GM12878 (cell line): ENCODE measurements around the gene UBXN10. TPM values are rescaled to one million over a fixed set of nuclear protein-coding genes. Genes with fewer than 3 reads are reported as not detected.

Experiments used
- ATAC-seq: fragments of 200-7000 bp; cut with Tn5 transposase; 3 replicates; pipeline ENCODE4 v1.9.1; 2020; ENCODE audit warnings: mild to moderate bottlenecking, moderate library complexity
- BruUV-seq: library from RNA; stranded (reverse); fragments of 400-500 nt; replicated peaks from 2 replicates; lab custom pipeline; 2021; lab: Mats Ljungman, UMichigan
- CTCF ChIA-PET: fragments of 300-600 bp; sonication (Branson Sonifier 250); formaldehyde crosslinking; extraction: SDS; loops from one replicate; lab custom pipeline; 2021; ENCODE audit warnings: inconsistent platforms; lab: Yijun Ruan, JAX
- POLR2A ChIA-PET: fragments of 350-600 bp; formaldehyde crosslinking; extraction: SDS; loops from one replicate; lab custom pipeline; 2021; ENCODE audit warnings: inconsistent platforms; lab: Charles Lee
- RAD21 ChIA-PET: fragments of 300-600 bp; sonication (Branson Sonifier 250); formaldehyde crosslinking; loops from one replicate; lab custom pipeline; 2023; ENCODE audit warnings: antibody characterized with exemption; ENCODE audit not compliant: unreplicated experiment; lab: Charles Lee
- SMC1A ChIA-PET: fragments of 300-600 bp; sonication (Branson Sonifier 250); formaldehyde crosslinking; loops from one replicate; lab custom pipeline; 2023; ENCODE audit not compliant: unreplicated experiment, uncharacterized antibody; lab: Charles Lee
- DNase-seq: peaks from one replicate; pipeline ENCODE4 v3.0.0-alpha.2; 2011; ENCODE audit warnings: low read depth, low spot score
- FAIRE-seq: peaks from 3 replicates; lab custom pipeline; 2011; peaks lifted over from hg19 to GRCh38; lab: Jason Lieb, UNC
- H2AFZ ChIP-seq: 2 replicates; pipeline ENCODE4 v1.6.0; 2011; ENCODE audit warnings: low read depth, low read length, control low read depth; ENCODE audit not compliant: control insufficient read depth
- H3K27ac ChIP-seq: 2 replicates; pipeline ENCODE4 v1.5.1; 2011; ENCODE audit warnings: control low read depth; ENCODE audit not compliant: control insufficient read depth, insufficient read depth
- H3K27me3 ChIP-seq, 2 experiments: replicated peaks in 1 of 2; 2 replicates each; pipeline versions ENCODE4 v1.6.0 to v1.6.1; 2011; ENCODE audit warnings: low read length in 1 of 2; ENCODE audit not compliant: control insufficient read depth in 2 of 2, insufficient read depth in 2 of 2
- H3K36me3 ChIP-seq, 2 experiments: 2 replicates each; pipeline ENCODE4 v1.5.1; 2011; ENCODE audit warnings: low read length in 1 of 2; ENCODE audit not compliant: control insufficient read depth in 2 of 2, insufficient read depth in 2 of 2
- H3K4me1 ChIP-seq: 2 replicates; pipeline ENCODE4 v1.6.1; 2011; ENCODE audit warnings: mild to moderate bottlenecking, low read length, moderate library complexity, mixed read lengths; ENCODE audit not compliant: control insufficient read depth, insufficient read depth
- H3K4me2 ChIP-seq: 2 replicates; pipeline ENCODE4 v1.6.0; 2011; ENCODE audit warnings: control low read depth; ENCODE audit not compliant: control insufficient read depth, insufficient read depth
- H3K4me3 ChIP-seq: fragments of 200-600 bp; sonication (generic); 2 replicates; pipeline ENCODE4 v1.5.1; 2016
- H3K79me2 ChIP-seq: 2 replicates; pipeline ENCODE4 v1.6.0; 2011; ENCODE audit warnings: low read length; ENCODE audit not compliant: control insufficient read depth, insufficient read depth
- H3K9ac ChIP-seq: 2 replicates; pipeline ENCODE4 v1.8.0; 2011; ENCODE audit warnings: low read length, control low read depth, mixed read lengths; ENCODE audit not compliant: control insufficient read depth, insufficient read depth
- H3K9me3 ChIP-seq: replicated peaks from 3 replicates; pipeline ENCODE4 v1.5.1; 2011; ENCODE audit warnings: mild to moderate bottlenecking, low read length; ENCODE audit not compliant: control insufficient read depth, insufficient read depth
- H4K20me1 ChIP-seq: 2 replicates; pipeline ENCODE4 v1.6.0; 2011; ENCODE audit not compliant: control insufficient read depth, insufficient read depth
- ESRRA ChIP-seq: IDR thresholded peaks from 2 replicates; pipeline ENCODE4 v1.6.1; 2012; ENCODE audit warnings: mild to moderate bottlenecking, low read length, improper control_type of control experiment
- FOXK2 ChIP-seq: fragments of 450-650 bp; IDR thresholded peaks from 2 replicates; pipeline ENCODE4 v1.6.1; 2017; ENCODE audit warnings: mild to moderate bottlenecking, moderate library complexity
- KLF5 ChIP-seq: fragments of 450-650 bp; IDR thresholded peaks from 2 replicates; pipeline ENCODE4 v1.6.1; 2014; ENCODE audit warnings: mild to moderate bottlenecking; ENCODE audit not compliant: partially characterized antibody
- PML ChIP-seq: IDR thresholded peaks from 2 replicates; pipeline ENCODE4 v1.6.1; 2012; ENCODE audit warnings: low read length, inconsistent platforms
- ZBED1 ChIP-seq: IDR thresholded peaks from 2 replicates; pipeline ENCODE4 v1.6.1; 2016; ENCODE audit warnings: borderline replicate concordance
- ZZZ3 ChIP-seq: IDR thresholded peaks from 2 replicates; pipeline ENCODE4 v1.6.1; 2011; ENCODE audit warnings: low read depth; ENCODE audit not compliant: control insufficient read depth, insufficient read length
- WGBS: methylation state at CpG from one replicate; pipeline ENCODE4 v1.1.6; 2016; ENCODE audit warnings: low lambda C conversion rate; ENCODE audit not compliant: insufficient replicate concordance, insufficient coverage; ENCODE audit errors: missing lambda C conversion rate; 5-methylcytosine and 5-hydroxymethylcytosine counted together
- in situ Hi-C: fragments of 300-500 bp; cut with MboI; formaldehyde crosslinking; loops from 9 replicates; pipeline ENCODE4 v1.14.3; 2018; ENCODE audit warnings: mixed read lengths
- intact Hi-C: fragments of 100-400 bp; cut with micrococcal nuclease; formaldehyde crosslinking; loops from one replicate; pipeline ENCODE4 v1.14.2; 2022; ENCODE audit not compliant: unreplicated experiment
- polyA plus RNA-seq, 11 experiments: library from polyadenylated mRNA; depleted of rRNA in 4 of 11; unstranded in 6 of 11; stranded (reverse) in 5 of 11; fragments of >200 nt; fragmentation: Nextera tagmentation in 4 of 11; fragmentation: Illumina TruSeq in 1 of 11; extraction: Ambion mirVana in 4 of 11; extraction: Trizol in 1 of 11; gene quantifications; 1 replicate in 1 of 11; 2 replicates in 10 of 11; pipeline versions ENCODE4 v1.2.1 to v1.2.3, GENCODE V29; 2011 to 2016; ENCODE audit warnings: inconsistent platforms in 2 of 11, missing spikeins in 2 of 11, low read depth in 1 of 11
- total RNA-seq, 4 experiments: library from RNA; depleted of rRNA in 3 of 4; stranded (reverse); fragments of >200 nt in 3 of 4; fragmentation: Illumina TruSeq in 1 of 4; extraction: Trizol in 1 of 4; gene quantifications; 2 replicates each; pipeline versions ENCODE4 v1.2.1 to v1.2.3, GENCODE V29; 2013 to 2021
- TF ChIP-seq, protein P1 (sequence below): IDR thresholded peaks from 2 replicates; pipeline ENCODE4 v1.6.1; 2011; ENCODE audit warnings: low read depth, mild to moderate bottlenecking, low read length, moderate library complexity, borderline replicate concordance; ENCODE audit errors: extremely low read depth
- TF ChIP-seq, protein P2 (sequence below): fragments of 450-650 bp; IDR thresholded peaks from 2 replicates; pipeline ENCODE4 v1.6.1; 2016; ENCODE audit warnings: mild to moderate bottlenecking

The UBXN10 gene
- total and polyA plus RNA-seq, 10 of the 15 experiments (the other 5 are each of a cell fraction or from before 2014, with no cell fraction given), result 0.03 to 0.15 (median 0.06) TPM; not detected in 7

DNA sequence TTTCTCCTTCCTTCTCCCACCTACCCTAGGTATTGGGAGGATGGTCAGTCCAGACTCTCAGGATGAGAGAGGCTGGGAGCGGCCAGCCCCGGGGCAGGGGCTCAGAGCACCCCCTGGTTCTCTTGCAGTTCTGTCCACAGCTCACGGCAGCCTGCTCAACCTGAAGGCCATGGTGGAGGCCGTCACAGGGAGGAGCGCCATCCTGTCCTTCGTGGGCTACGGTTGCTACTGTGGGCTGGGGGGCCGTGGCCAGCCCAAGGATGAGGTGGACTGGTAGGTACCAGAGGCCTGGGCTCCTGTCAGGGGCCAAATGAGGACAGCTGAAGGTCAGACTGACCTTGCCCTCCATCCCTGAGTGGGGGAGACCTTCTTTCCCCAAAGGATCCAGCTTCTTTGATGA, 42.6 kb upstream of the UBXN10 start (continued):
- TF ChIP-seq, protein P1, sequence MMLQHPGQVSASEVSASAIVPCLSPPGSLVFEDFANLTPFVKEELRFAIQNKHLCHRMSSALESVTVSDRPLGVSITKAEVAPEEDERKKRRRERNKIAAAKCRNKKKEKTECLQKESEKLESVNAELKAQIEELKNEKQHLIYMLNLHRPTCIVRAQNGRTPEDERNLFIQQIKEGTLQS, result no peak
- TF ChIP-seq ZBED1 (no peak), FOXK2 (no peak), PML (no peak), KLF5 (no peak)

DNA sequence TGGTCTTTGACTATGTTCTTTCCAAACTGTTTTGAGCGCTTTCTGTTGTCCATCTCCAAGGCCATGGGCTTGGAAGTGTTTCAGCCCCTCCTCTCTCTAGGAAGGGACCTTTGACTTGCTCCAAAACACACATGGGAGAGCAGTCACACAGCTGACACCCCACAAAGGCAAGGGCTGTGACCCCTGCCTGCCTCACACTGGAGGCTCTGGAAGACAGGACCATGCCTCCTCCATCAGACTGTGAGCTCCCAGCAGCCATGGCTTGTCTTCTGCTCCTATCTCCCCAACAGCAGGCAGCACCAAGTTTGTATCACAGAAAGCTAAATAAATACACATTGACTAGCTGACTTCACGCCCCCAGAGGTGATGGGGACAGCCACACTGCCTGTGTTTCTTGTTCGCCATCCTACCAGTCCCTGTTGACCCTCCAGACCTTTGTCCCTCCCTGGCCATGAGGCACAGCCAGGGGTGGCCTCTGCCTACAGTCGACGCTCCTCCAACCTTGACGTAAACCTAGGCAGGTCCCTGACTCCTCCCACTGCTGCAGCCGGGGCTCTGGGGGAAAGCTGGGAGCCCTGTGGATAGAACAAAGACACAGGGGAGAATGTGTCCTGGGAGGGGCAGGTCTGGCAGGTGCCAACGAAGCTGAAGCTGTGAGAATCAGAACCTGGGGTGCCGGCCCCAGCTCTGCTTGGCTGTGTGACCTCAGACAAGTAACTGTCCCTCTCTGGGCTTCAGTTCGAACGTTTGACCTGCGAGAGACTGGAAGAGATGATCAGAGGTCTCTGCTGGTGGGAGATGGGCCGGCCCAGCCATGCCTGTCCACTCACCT, 41.9 kb upstream of the UBXN10 start:
- H3K79me2 ChIP-seq, result no peaks in the 10 kb centered on the region
- RAD21 ChIA-PET, result interaction anchor here (0.7 to 0.9 kb wide), 2 partner anchors 8 to 24 kb away, joined by 3 to 4 read pairs; partner anchors contain the start of gene PLA2G2D
- H3K36me3 ChIP-seq, result no peaks in the 10 kb centered on the region
- TF ChIP-seq ESRRA (no peak), ZZZ3 (no peak)
- TF ChIP-seq, protein P2, sequence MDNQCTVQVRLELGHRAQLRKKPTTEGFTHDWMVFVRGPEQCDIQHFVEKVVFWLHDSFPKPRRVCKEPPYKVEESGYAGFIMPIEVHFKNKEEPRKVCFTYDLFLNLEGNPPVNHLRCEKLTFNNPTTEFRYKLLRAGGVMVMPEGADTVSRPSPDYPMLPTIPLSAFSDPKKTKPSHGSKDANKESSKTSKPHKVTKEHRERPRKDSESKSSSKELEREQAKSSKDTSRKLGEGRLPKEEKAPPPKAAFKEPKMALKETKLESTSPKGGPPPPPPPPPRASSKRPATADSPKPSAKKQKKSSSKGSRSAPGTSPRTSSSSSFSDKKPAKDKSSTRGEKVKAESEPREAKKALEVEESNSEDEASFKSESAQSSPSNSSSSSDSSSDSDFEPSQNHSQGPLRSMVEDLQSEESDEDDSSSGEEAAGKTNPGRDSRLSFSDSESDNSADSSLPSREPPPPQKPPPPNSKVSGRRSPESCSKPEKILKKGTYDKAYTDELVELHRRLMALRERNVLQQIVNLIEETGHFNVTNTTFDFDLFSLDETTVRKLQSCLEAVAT, result no peak
- TF ChIP-seq, all 136 proteins: peak for 0
- POLR2A ChIA-PET, result no interaction called here
- H4K20me1 ChIP-seq, result no peaks in the 10 kb centered on the region
- no peak overlapping the region for H3K4me3 ChIP-seq
- H3K4me1 ChIP-seq, result no peaks in the 10 kb centered on the region
- intact Hi-C loops, result no loop called here
- DNase-seq (no peak), FAIRE-seq (no peak), ATAC-seq (no peak)
- H3K9me3 ChIP-seq, result no peaks in the 10 kb centered on the region
- SMC1A ChIA-PET, result interaction anchor here (6.0 kb wide), 1 partner anchor 43 kb away, joined by 31 read pairs; no protein-coding TSS in a partner anchor
- H3K27ac ChIP-seq, result no peak overlapping the region
- CTCF ChIA-PET, result interaction anchor here (1.0 to 2.2 kb wide), 3 partner anchors 8 to 42 kb away, joined by 3 to 10 read pairs (median 5); no protein-coding TSS in a partner anchor
- no peak overlapping the region for H3K4me2 ChIP-seq
- no TSS peak for BruUV-seq
- no peaks in the 10 kb centered on the region for H3K27me3 ChIP-seq
- in situ Hi-C loops, result no loop called here
- 34% methylated on average over 13 of the region's 13 CpGs for WGBS
- H3K9ac ChIP-seq, result no peak overlapping the region
- H2AFZ ChIP-seq, result no peak overlapping the region
